Vagina (tissue), 2 donors: Measurements from ENCODE around the gene SLC44A1.

Experiments used
- CTCF ChIP-seq, 3 experiments: fragments of 450-650 bp in 2 of 3; fragments of 200-600 bp in 1 of 3; sonication (generic) in 1 of 3; IDR thresholded peaks; one replicate each; pipeline ENCODE4 v1.5.1; 2017 to 2019; ENCODE audit warnings: antibody characterized with exemption in 3 of 3, mild to moderate bottlenecking in 2 of 3, moderate library complexity in 2 of 3
- POLR2A ChIP-seq, 2 donors: fragments of 450-650 bp; IDR thresholded peaks; one replicate each; pipeline ENCODE4 v1.6.1; 2017; ENCODE audit warnings: antibody characterized with exemption in 2 of 2, mild to moderate bottlenecking in 2 of 2, moderate library complexity in 2 of 2

GRCh38 chr9:105269593-105269992, 25.1 kb downstream of the SLC44A1 start:
- TF ChIP-seq POLR2A (IDR thresholded peaks at IDR 0.05), result no peak
- TF ChIP-seq CTCF (IDR thresholded peaks at IDR 0.05), result no peak
